Panc1 (cell line): ENCODE results near the gene BIK.

Experiments
- CTCF ChIP-seq: fragments of 450-650 bp; IDR thresholded peaks from 2 replicates; pipeline ENCODE4 v1.5.1; 2017; ENCODE audit warnings: mild to moderate bottlenecking
- POLR2AphosphoS5 ChIP-seq: IDR thresholded peaks from 2 replicates; pipeline ENCODE4 v1.6.1; 2012; ENCODE audit warnings: mild to moderate bottlenecking, low read depth, low read length, moderate library complexity
- REST ChIP-seq, 2 experiments: IDR thresholded peaks; 2 replicates each; pipeline ENCODE4 v1.6.1; 2011 to 2012; ENCODE audit warnings: low read depth in 2 of 2, control low read depth in 1 of 2, low read length in 1 of 2, mild to moderate bottlenecking in 1 of 2, moderate library complexity in 1 of 2; ENCODE audit not compliant: insufficient read depth in 1 of 2

GRCh38 chr22:43160497-43161126, 50.1 kb downstream of the BIK start:
- TF ChIP-seq CTCF (no peak), REST (IDR thresholded peaks at IDR 0.05; ENCODE audit: insufficient read depth in 1 of 2, low read depth in 2 of 2, low read length in 1 of 2) (no peak), POLR2AphosphoS5 (no peak)
